ENCODE results near the gene ADD3.
"Not testable (repeated sequence)": the region's sequence is repeated elsewhere in the genome, so short reads cannot be mapped to it uniquely, and the experiment has no call there.

ADD3 gene

GRCh38 chr10:110035070-110035921, 27.5 kb downstream of the ADD3 start:
- no peak for DNase-seq

GRCh38 chr10:110036640-110037039, 28.9 kb downstream of the ADD3 start:
- no peak for DNase-seq

- DNase-seq = no peak
These were observed 31.5 kb downstream of the ADD3 start for GRCh38 chr10:110039254-110039653.

GRCh38 chr10:110040108-110040507, 32.3 kb downstream of the ADD3 start:
- DNase-seq = no peak

- DNase-seq = no peak
These were observed 33.1 kb downstream of the ADD3 start for GRCh38 chr10:110040767-110041478.

GRCh38 chr10:110041479-110041829, 33.7 kb downstream of the ADD3 start:
- DNase-seq = no peak

GRCh38 chr10:110042181-110042580, 34.4 kb downstream of the ADD3 start:
- no peak for DNase-seq

- DNase-seq = no peak
These were observed 35.1 kb downstream of the ADD3 start for GRCh38 chr10:110042891-110043290.

- DNase-seq = no peak
These were observed 36.9 kb downstream of the ADD3 start for GRCh38 chr10:110044681-110045080.

GRCh38 chr10:110045772-110046171, 38.0 kb downstream of the ADD3 start:
- DNase-seq = no peak

- DNase-seq = not testable (repeated sequence)
These were observed 40.4 kb downstream of the ADD3 start for GRCh38 chr10:110048145-110048544.

GRCh38 chr10:110048781-110049180, 41.0 kb downstream of the ADD3 start:
- no peak for DNase-seq

- not testable (repeated sequence) for DNase-seq
These were observed 42.3 kb downstream of the ADD3 start for GRCh38 chr10:110049889-110050591.

GRCh38 chr10:110051487-110051886, 43.7 kb downstream of the ADD3 start:
- DNase-seq = no peak

GRCh38 chr10:110052916-110053315, 45.1 kb downstream of the ADD3 start:
- DNase-seq = no peak

- DNase-seq = no peak
These were observed 49.0 kb downstream of the ADD3 start for GRCh38 chr10:110056822-110057221.

- no peak for DNase-seq
These were observed 49.7 kb downstream of the ADD3 start for GRCh38 chr10:110057456-110057855.

- no peak for DNase-seq
These were observed 50.4 kb downstream of the ADD3 start for GRCh38 chr10:110058212-110058611.

GRCh38 chr10:110059925-110060324, 52.1 kb downstream of the ADD3 start:
- no peak for DNase-seq

- DNase-seq = no peak
These were observed 53.9 kb downstream of the ADD3 start for GRCh38 chr10:110061687-110062086.

- DNase-seq = no peak
These were observed 57.5 kb downstream of the ADD3 start for GRCh38 chr10:110065269-110065668.

- peak; percentile 38 to 72 for DNase-seq
These were observed 60.4 kb downstream of the ADD3 start for GRCh38 chr10:110067960-110068770.

- DNase-seq = no peak
These were observed 61.0 kb downstream of the ADD3 start for GRCh38 chr10:110068780-110069179.

Data from CD4-positive, alpha-beta T cell treated with Interleukin-4 for 1 hour (primary cell).